KOPT-K1 (cell line): ENCODE measurements around the gene SYT1.

Experiments
- H3K27ac ChIP-seq: fragments of 200-600 bp; sonication (generic); 2 replicates; pipeline ENCODE4 v1.5.1; 2016; ENCODE audit warnings: antibody characterized with exemption, mild to moderate bottlenecking, low read depth, low read length; ENCODE audit not compliant: poor library complexity, severe bottlenecking
- H3K36me3 ChIP-seq: fragments of 200-600 bp; sonication (generic); 2 replicates; pipeline ENCODE4 v1.5.1; 2017; ENCODE audit warnings: antibody characterized with exemption, mild to moderate bottlenecking, low read length, moderate library complexity; ENCODE audit not compliant: insufficient read depth
- H3K9me3 ChIP-seq: fragments of 200-600 bp; sonication (generic); 2 replicates; pipeline ENCODE4 v1.5.1; 2017; ENCODE audit warnings: antibody characterized with exemption, low read length, mild to moderate bottlenecking; ENCODE audit not compliant: insufficient read depth, poor library complexity, severe bottlenecking

SYT1 gene

GRCh38 chr12:79374545-79374944 is 510.0 kb downstream of the SYT1 start:
- no peaks in the 10 kb centered on the region for H3K9me3 ChIP-seq
- no peak overlapping the region for H3K27ac ChIP-seq
- no peaks in the 10 kb centered on the region for H3K36me3 ChIP-seq

GRCh38 chr12:79375050-79375449 is 510.5 kb downstream of the SYT1 start:
- Histone ChIP-seq H3K27ac (no peak overlapping the region), H3K9me3 (no peaks in the 10 kb centered on the region), H3K36me3 (no peaks in the 10 kb centered on the region)

- no peaks in the 10 kb centered on the region for H3K36me3 ChIP-seq
- no peak overlapping the region for H3K27ac ChIP-seq
- no peaks in the 10 kb centered on the region for H3K9me3 ChIP-seq
These were observed 513.9 kb downstream of the SYT1 start for GRCh38 chr12:79378496-79378895.

GRCh38 chr12:79380402-79380801 is 515.8 kb downstream of the SYT1 start:
- H3K27ac ChIP-seq: no peak overlapping the region
- H3K36me3 ChIP-seq: no peaks in the 10 kb centered on the region
- no peaks in the 10 kb centered on the region for H3K9me3 ChIP-seq

GRCh38 chr12:79381248-79382208 is 517.0 kb downstream of the SYT1 start:
- H3K9me3 ChIP-seq: no peaks in the 10 kb centered on the region
- no peaks in the 10 kb centered on the region for H3K36me3 ChIP-seq
- no peak overlapping the region for H3K27ac ChIP-seq

GRCh38 chr12:79384551-79384950 is 520.0 kb downstream of the SYT1 start:
- Histone ChIP-seq H3K36me3 (no peaks in the 10 kb centered on the region), H3K9me3 (no peaks in the 10 kb centered on the region), H3K27ac (no peak overlapping the region)

- no peak overlapping the region for H3K27ac ChIP-seq
- no peaks in the 10 kb centered on the region for H3K9me3 ChIP-seq
- no peaks in the 10 kb centered on the region for H3K36me3 ChIP-seq
These were observed 523.4 kb downstream of the SYT1 start for GRCh38 chr12:79388011-79388410.

GRCh38 chr12:79393842-79394241 is 529.3 kb downstream of the SYT1 start:
- H3K9me3 ChIP-seq: no peaks in the 10 kb centered on the region
- no peaks in the 10 kb centered on the region for H3K36me3 ChIP-seq
- H3K27ac ChIP-seq: no peak overlapping the region

- Histone ChIP-seq H3K9me3 (no peaks in the 10 kb centered on the region), H3K27ac (no peak overlapping the region), H3K36me3 (no peaks in the 10 kb centered on the region)
These were observed 533.0 kb downstream of the SYT1 start for GRCh38 chr12:79397609-79398008.

- H3K9me3 ChIP-seq: no peaks in the 10 kb centered on the region
- H3K27ac ChIP-seq: no peak overlapping the region
- H3K36me3 ChIP-seq: no peaks in the 10 kb centered on the region
These were observed 535.9 kb downstream of the SYT1 start for GRCh38 chr12:79400481-79400880.

- H3K36me3 ChIP-seq: no peaks in the 10 kb centered on the region
- H3K27ac ChIP-seq: no peak overlapping the region
These were observed 538.0 kb downstream of the SYT1 start for GRCh38 chr12:79402606-79403005.

GRCh38 chr12:79406993-79407392 is 542.4 kb downstream of the SYT1 start:
- H3K36me3 ChIP-seq: no peaks in the 10 kb centered on the region
- H3K9me3 ChIP-seq: no peaks in the 10 kb centered on the region
- H3K27ac ChIP-seq: no peak overlapping the region

More at GRCh38 chr12:79402606-79403005, 538.0 kb downstream of the SYT1 start:
- H3K9me3 ChIP-seq: no peaks in the 10 kb centered on the region

GRCh38 chr12:79407671-79408622 is 543.4 kb downstream of the SYT1 start:
- Histone ChIP-seq H3K36me3 (no peaks in the 10 kb centered on the region), H3K27ac (no peak overlapping the region), H3K9me3 (no peaks in the 10 kb centered on the region)

GRCh38 chr12:79408689-79409088 is 544.1 kb downstream of the SYT1 start:
- no peak overlapping the region for H3K27ac ChIP-seq
- H3K9me3 ChIP-seq: no peaks in the 10 kb centered on the region
- no peaks in the 10 kb centered on the region for H3K36me3 ChIP-seq

- no peaks in the 10 kb centered on the region for H3K9me3 ChIP-seq
- H3K27ac ChIP-seq: no peak overlapping the region
- no peaks in the 10 kb centered on the region for H3K36me3 ChIP-seq
These were observed 545.0 kb downstream of the SYT1 start for GRCh38 chr12:79409562-79409961.
